Subcutaneous adipose tissue (tissue), 4 donors: ENCODE measurements around the gene EPHA3. TPM values are rescaled to one million over a fixed set of nuclear protein-coding genes. Genes with fewer than 3 reads are reported as not detected.

Experiments used
- total RNA-seq, 4 donors: library from RNA; depleted of rRNA; stranded (reverse); fragments of >200 nt; gene quantifications; one replicate each; pipeline ENCODE4 v1.1.0, GENCODE V29; 2016
- TF ChIP-seq, protein P1 (sequence below): fragments of 450-650 bp; IDR thresholded peaks from one replicate; pipeline ENCODE4 v1.5.1; 2016; ENCODE audit warnings: low read depth, mild to moderate bottlenecking, control low read depth, antibody characterized with exemption, moderate library complexity

The EPHA3 gene
- total RNA-seq, 4 donors from 2014 or later, result 5.6 to 7.2 (median 6.1) TPM

DNA sequence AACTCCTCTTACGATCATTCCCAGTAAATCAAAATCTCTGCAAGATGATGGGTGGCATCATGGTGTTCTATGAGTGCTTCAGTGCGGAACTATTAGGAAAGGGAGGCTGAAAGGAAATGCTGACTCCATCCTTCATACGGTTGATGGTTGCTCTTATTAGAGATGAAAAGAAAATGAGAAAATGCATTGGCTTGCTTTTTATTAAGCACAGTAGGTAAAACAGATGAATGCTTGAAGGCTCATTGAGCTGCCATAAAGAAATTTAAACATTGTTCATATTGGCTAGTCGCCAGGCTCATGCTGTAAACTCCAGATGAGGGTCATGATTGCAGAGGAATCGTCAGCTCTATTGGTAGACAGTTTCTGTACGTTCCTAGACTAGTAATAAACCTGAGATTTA, 115.8 kb downstream of the EPHA3 start:
- TF ChIP-seq, protein P1, sequence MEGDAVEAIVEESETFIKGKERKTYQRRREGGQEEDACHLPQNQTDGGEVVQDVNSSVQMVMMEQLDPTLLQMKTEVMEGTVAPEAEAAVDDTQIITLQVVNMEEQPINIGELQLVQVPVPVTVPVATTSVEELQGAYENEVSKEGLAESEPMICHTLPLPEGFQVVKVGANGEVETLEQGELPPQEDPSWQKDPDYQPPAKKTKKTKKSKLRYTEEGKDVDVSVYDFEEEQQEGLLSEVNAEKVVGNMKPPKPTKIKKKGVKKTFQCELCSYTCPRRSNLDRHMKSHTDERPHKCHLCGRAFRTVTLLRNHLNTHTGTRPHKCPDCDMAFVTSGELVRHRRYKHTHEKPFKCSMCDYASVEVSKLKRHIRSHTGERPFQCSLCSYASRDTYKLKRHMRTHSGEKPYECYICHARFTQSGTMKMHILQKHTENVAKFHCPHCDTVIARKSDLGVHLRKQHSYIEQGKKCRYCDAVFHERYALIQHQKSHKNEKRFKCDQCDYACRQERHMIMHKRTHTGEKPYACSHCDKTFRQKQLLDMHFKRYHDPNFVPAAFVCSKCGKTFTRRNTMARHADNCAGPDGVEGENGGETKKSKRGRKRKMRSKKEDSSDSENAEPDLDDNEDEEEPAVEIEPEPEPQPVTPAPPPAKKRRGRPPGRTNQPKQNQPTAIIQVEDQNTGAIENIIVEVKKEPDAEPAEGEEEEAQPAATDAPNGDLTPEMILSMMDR, result no peak

DNA sequence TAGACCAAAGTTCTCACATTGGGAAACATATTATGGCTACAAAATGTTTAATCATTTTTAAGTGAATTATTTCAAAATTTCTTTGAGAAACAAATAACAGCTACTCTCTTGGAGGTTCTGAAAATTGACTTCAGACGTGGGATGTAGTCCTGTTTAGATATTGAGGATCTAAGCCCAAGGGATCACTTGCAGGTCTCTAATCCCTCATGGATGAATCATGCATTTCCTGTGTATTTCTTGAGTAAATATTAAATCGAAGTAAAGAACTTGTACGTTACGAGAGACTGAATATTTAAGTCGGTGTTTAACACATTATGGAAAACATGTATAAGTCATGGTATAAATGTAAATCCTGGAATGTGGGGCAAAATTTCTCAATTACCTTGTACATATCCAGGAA, 119.8 kb downstream of the EPHA3 start:
- TF ChIP-seq, protein P1, result no peak

DNA sequence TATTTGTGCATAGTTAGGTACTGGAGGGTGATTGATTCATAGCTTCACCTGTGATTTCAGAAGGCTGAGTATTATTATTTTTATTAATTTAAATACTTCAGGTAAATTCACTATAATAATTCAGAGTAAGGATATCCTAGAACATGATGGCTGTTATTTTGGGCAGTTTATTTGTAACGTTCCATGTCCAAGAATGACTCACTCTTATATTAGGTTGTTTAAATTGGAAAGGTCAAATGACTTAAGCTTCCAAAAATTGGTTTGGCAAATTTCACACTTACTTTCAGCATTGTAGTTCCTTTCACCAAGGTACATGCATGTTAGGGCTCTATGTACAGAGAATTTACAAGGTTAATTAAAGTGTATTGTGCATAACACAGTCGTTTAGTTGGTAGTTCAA, 120.2 kb downstream of the EPHA3 start:
- TF ChIP-seq, protein P1, result no peak

DNA sequence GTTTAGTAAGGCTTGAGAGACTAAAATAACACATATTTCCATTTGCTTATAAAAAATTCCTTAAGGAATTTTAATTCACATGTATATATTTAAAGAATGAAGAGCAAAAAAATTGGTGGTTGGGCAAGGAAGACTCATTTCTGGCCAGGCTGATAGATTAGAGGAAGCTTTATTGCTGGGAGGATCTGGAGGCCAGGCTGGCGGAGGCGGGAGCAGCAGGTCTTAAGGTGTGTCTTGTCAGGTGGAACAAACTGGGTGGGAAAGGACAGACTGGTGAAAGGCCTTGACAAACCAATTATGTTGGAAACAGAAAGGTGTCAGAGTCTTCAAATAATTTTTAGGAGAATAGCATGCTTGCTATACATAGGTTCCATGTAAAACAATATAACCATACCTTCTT, 124.7 kb downstream of the EPHA3 start:
- TF ChIP-seq, protein P1, result no peak

DNA sequence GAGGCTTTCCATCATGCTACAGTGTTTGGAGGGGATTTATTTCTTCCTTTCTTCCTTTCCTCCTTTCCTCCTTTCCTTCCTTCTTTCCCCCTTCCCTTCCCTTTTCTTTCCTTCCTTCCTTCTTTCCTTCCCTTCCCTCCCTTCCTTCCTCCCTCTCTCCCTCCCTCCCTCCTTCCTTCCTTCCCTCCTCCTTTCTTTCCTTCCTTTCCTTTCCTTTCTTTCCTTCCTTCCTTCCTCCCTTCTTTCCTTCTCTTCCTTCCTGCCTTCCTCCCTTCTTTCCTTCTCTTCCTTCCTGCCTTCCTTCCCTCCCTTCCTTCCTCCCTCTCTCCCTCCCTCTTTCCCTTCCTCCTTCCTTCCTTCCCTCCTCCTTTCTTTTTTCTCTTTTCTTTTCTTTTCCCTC, 127.2 kb downstream of the EPHA3 start:
- TF ChIP-seq, protein P1, result no peak

DNA sequence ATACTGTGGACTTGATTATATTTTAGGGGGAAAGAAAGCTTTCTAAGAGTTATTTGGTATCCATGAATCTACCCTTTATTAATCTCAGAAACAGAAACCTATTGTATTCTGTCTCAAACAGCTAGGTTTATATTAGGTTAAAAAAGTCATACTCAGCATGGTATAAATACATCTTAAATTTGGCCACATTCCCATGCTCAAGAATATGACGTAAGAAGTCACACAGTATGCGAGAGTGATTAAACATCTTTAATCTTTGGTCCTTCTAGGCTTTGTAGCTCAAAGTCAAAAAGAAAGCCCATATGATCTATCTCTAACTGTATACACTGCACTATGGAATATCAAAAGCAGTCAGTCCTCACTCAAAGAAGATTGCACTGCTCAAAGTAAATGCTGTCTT, 131.4 kb downstream of the EPHA3 start:
- TF ChIP-seq, protein P1, result no peak

DNA sequence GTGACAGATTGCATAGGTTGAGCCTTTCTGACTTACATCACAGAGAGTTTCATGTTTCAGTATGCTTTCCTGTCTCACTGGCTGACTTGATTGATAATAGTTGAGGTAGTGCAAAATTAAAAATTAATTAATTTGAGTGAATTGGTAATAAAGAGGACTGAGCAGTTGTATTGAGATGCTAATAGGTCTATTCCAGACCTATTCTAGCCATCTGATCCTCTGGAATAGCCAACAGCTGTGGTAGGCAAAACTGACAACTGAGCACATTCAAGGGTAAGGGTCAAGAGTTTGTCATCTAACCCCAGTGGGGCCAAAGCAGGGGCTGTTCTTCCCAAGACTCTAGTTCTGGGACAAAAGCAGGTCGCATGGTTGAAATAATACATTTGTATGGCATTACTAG, 132.4 kb downstream of the EPHA3 start:
- TF ChIP-seq, protein P1, result no peak
